ENCODE data around the gene STARD3NL. TPM values are rescaled to one million over a fixed set of nuclear protein-coding genes. Genes with fewer than 3 reads are reported as not detected.
A peak's percentile ranks its signal among the peaks of the same experiment; 100 is the strongest.
"Not testable (repeated sequence)": the region's sequence is repeated elsewhere in the genome, so short reads cannot be mapped to it uniquely, and the experiment has no call there.

Gene STARD3NL
- total RNA-seq, 4 donors from 2014 or later, result 2.6 to 41.4 (median 28.6) TPM

GRCh38 chr7:38229884-38230642 is 52.0 kb downstream of the STARD3NL start:
- Histone ChIP-seq H3K4me3 (no peak overlapping the region), H3K27ac (no peak overlapping the region), H3K4me1 (no peaks in the 10 kb centered on the region), H3K36me3 (peaks cover 0 to 17% (median 5%) of the 10 kb centered on the region in 4 donors), H3K9me3 (no peaks in the 10 kb centered on the region), H3K27me3 (no peaks in the 10 kb centered on the region)
- WGBS, 2 donors (ENCODE audit: low coverage in 1 of 2), result 85 to 90% methylated on average over 6 of the region's 6 CpGs
- no peak for TF ChIP-seq EP300 (IDR thresholded peaks at IDR 0.05; ENCODE audit: low read depth)
- TF ChIP-seq POLR2A (IDR thresholded peaks at IDR 0.05), result no peak
- no peak for TF ChIP-seq POLR2AphosphoS5 (IDR thresholded peaks at IDR 0.05)
- TF ChIP-seq, protein P1, sequence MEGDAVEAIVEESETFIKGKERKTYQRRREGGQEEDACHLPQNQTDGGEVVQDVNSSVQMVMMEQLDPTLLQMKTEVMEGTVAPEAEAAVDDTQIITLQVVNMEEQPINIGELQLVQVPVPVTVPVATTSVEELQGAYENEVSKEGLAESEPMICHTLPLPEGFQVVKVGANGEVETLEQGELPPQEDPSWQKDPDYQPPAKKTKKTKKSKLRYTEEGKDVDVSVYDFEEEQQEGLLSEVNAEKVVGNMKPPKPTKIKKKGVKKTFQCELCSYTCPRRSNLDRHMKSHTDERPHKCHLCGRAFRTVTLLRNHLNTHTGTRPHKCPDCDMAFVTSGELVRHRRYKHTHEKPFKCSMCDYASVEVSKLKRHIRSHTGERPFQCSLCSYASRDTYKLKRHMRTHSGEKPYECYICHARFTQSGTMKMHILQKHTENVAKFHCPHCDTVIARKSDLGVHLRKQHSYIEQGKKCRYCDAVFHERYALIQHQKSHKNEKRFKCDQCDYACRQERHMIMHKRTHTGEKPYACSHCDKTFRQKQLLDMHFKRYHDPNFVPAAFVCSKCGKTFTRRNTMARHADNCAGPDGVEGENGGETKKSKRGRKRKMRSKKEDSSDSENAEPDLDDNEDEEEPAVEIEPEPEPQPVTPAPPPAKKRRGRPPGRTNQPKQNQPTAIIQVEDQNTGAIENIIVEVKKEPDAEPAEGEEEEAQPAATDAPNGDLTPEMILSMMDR (IDR thresholded peaks at IDR 0.05), result no peak
- DNase-seq, result no peak
- in situ Hi-C loops (cut with MboI; ENCODE audit: low pct_ligation_motif_present in 1 of 4, low pct_unique_long_range_greater_than_20kb in 1 of 4, low sequenced_read_pairs in 3 of 4), result loop anchor here in 1 of 4 donors (10.0 kb wide), 1 partner anchor 315 kb away; the partner anchor contains the start of gene SFRP4
- intact Hi-C loops (cut with DNase I; ENCODE audit: low total_unique reads), result no loop called here

- Histone ChIP-seq H3K4me3 (no peak overlapping the region), H3K27ac (peak overlapping the region in 3 of 4 donors; percentile 1 to 33 (median 20)), H3K4me1 (no peaks in the 10 kb centered on the region), H3K27me3 (no peaks in the 10 kb centered on the region), H3K9me3 (no peaks in the 10 kb centered on the region), H3K36me3 (peaks cover 0 to 17% (median 5%) of the 10 kb centered on the region in 4 donors)
- TF ChIP-seq EP300 (IDR thresholded peaks at IDR 0.05; ENCODE audit: low read depth), result no peak
- no peak for TF ChIP-seq POLR2AphosphoS5 (IDR thresholded peaks at IDR 0.05)
- no peak for TF ChIP-seq POLR2A (IDR thresholded peaks at IDR 0.05)
- TF ChIP-seq, protein P1 (IDR thresholded peaks at IDR 0.05), result no peak
- WGBS, 2 donors (ENCODE audit: low coverage in 1 of 2), result 73% methylated on average over 11 of the region's 11 CpGs; no CpG with 5 or more reads in 1 of the 2 donors
- in situ Hi-C loops (cut with MboI; ENCODE audit: low pct_ligation_motif_present in 1 of 4, low pct_unique_long_range_greater_than_20kb in 1 of 4, low sequenced_read_pairs in 3 of 4) (no loop called here), intact Hi-C loops (cut with DNase I; ENCODE audit: low total_unique reads) (no loop called here)
- peak; percentile 52 for DNase-seq
These were observed 54.7 kb downstream of the STARD3NL start for GRCh38 chr7:38232502-38233366.

DNA sequence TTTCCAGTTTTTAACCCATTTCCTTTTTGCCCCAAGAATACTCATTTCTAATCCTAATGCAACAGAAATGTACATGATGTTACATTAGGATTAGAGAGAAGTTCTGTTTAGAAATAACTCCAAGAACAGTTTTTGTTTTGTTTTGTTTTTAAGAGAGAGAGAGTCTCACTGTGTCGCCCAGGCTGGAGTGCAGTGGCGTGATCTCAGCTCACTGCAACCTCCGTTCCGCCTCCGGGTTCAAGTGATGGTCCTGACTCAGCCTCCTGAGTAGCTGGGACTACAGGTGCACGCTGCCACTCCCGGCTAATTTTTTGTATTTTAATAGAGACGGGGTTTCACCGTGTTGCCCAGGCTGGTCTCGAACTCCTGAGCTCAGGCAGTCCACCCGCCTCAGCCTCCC is 56.7 kb downstream of the STARD3NL start:
- H3K27ac ChIP-seq; DNase-seq; H3K4me1 ChIP-seq; H3K4me3 ChIP-seq; H3K36me3 ChIP-seq; H3K9me3 ChIP-seq; intact Hi-C loops (cut with DNase I; ENCODE audit: low total_unique reads); in situ Hi-C loops (cut with MboI; ENCODE audit: low pct_ligation_motif_present in 1 of 4, low pct_unique_long_range_greater_than_20kb in 1 of 4, low sequenced_read_pairs in 3 of 4); H3K27me3 ChIP-seq: not testable (repeated sequence)
- WGBS, 2 donors (ENCODE audit: low coverage in 1 of 2), result 86 to 96% methylated on average over 9 to 11 of the region's 11 CpGs

DNA sequence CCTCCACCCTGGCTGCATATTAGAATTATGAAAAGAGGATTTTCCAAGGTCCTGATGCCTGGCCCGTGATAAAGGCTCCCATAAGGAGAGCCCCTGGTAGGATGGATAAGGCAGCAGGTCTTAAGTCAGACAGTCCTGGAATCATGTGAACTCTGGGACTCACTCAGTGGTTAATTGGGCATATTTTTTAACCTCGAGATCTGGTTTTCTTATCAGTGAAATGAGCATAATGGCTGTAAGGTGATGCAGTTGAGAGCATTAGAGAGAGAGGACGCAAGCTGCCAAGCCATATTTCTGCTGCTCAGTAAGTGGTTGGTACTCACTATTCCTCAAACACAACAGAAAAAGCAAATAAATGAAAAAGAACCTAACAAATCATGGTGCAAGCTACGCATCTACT is 57.6 kb downstream of the STARD3NL start:
- no peak for TF ChIP-seq EP300 (IDR thresholded peaks at IDR 0.05; ENCODE audit: low read depth)
- no peak overlapping the region for H3K27ac ChIP-seq
- no peaks in the 10 kb centered on the region for H3K4me1 ChIP-seq
- no peak for DNase-seq
- intact Hi-C loops (cut with DNase I; ENCODE audit: low total_unique reads), result no loop called here
- no peak overlapping the region for H3K4me3 ChIP-seq
- WGBS, 2 donors (ENCODE audit: low coverage in 1 of 2), result 73 to 85% methylated on average over 2 to 4 of the region's 4 CpGs
- no peaks in the 10 kb centered on the region for H3K27me3 ChIP-seq
- H3K9me3 ChIP-seq, result no peaks in the 10 kb centered on the region
- in situ Hi-C loops (cut with MboI; ENCODE audit: low pct_ligation_motif_present in 1 of 4, low pct_unique_long_range_greater_than_20kb in 1 of 4, low sequenced_read_pairs in 3 of 4), result no loop called here
- no peaks in the 10 kb centered on the region for H3K36me3 ChIP-seq

DNA sequence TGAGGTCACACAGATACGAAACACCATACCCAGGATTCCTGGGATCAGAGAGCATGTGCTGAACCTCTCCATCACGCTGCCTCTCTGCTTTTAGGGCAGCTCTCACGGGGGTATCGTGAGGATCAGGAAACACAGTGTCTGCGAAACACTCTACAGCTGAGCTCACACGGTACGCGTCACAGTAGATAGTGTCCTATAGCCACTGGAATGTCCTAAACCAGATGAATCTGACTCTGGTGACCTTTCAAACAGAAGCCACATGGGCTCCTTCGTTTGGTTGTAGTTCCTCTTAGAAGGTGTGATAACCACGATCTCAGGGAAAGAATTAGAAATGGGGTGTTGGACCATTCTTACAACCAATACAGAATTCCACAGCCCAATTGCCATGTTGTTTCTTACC is 61.1 kb downstream of the STARD3NL start:
- DNase-seq; in situ Hi-C loops (cut with MboI; ENCODE audit: low pct_ligation_motif_present in 1 of 4, low pct_unique_long_range_greater_than_20kb in 1 of 4, low sequenced_read_pairs in 3 of 4); H3K9me3 ChIP-seq; H3K4me3 ChIP-seq; H3K4me1 ChIP-seq; H3K36me3 ChIP-seq; intact Hi-C loops (cut with DNase I; ENCODE audit: low total_unique reads); H3K27me3 ChIP-seq; H3K27ac ChIP-seq: not testable (repeated sequence)
- WGBS, 2 donors (ENCODE audit: low coverage in 1 of 2), result 75 to 80% methylated on average over 1 to 7 of the region's 10 CpGs

Measured in transverse colon (tissue), 4 donors.